PFSK-1 (cell line): ENCODE measurements around the gene MYL10.

Experiments
- FOXP2 ChIP-seq: optimal IDR thresholded peaks from 2 replicates; pipeline ENCODE3; 2011; ENCODE audit warnings: borderline replicate concordance, control low read depth, inconsistent platforms; ENCODE audit not compliant: insufficient read depth; ENCODE audit errors: extremely low read length, extremely low read depth
- POLR2AphosphoS5 ChIP-seq: IDR thresholded peaks from 2 replicates; pipeline ENCODE4 v1.6.1; 2012; ENCODE audit warnings: low read depth, mild to moderate bottlenecking, control low read depth, low read length, moderate library complexity
- SIN3A ChIP-seq: IDR thresholded peaks from 2 replicates; pipeline ENCODE4 v1.6.1; 2012; ENCODE audit warnings: mild to moderate bottlenecking, low read length, moderate library complexity, borderline replicate concordance; ENCODE audit not compliant: insufficient read depth
- TAF1 ChIP-seq: IDR thresholded peaks from 2 replicates; pipeline ENCODE4 v1.6.1; 2012; ENCODE audit warnings: low read length, control low read depth, borderline replicate concordance; ENCODE audit not compliant: insufficient read depth
- TF ChIP-seq, protein P1 (sequence below), 2 experiments: IDR thresholded peaks; 2 replicates each; pipeline versions ENCODE4 v1.6.1 to v1.8.0; 2011 to 2012; ENCODE audit warnings: low read depth in 2 of 2, low read length in 2 of 2, control low read depth in 1 of 2, inconsistent platforms in 1 of 2, mild to moderate bottlenecking in 1 of 2, moderate library complexity in 1 of 2; ENCODE audit not compliant: insufficient read depth in 1 of 2

Gene MYL10

DNA sequence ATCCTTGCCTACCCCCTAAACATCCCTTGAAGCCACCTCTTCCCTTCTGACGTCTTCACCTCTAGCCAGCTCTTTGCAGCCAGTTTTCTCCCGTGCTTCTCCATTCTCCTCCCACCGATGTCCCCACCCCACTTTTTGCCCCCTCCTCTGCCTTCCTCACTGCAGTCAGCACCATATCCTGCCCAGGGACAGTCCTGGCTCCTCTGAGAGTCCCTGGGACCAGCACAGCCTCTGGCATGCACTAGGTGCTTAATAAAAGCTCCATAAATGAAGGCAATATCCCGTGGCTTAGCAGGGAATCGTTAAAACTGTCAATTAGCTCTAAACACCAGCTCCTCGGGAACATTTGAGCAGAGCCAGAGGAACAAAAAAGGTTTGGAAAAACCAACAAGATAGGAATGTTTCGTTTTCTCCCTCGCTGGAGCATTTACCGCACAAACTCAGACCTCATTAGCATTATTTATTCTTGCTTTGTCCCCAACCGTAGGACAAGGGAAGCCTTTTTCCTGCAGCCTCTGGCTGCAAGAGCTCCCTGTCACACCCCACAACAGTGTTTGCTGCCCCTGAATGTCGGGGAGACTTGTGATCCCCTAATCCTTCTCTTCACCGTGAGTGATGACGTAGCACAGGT lies 16.1 kb downstream of the MYL10 start:
- TF ChIP-seq TAF1 (no peak), FOXP2 (no peak), POLR2AphosphoS5 (no peak), SIN3A (no peak)
- TF ChIP-seq, protein P1, sequence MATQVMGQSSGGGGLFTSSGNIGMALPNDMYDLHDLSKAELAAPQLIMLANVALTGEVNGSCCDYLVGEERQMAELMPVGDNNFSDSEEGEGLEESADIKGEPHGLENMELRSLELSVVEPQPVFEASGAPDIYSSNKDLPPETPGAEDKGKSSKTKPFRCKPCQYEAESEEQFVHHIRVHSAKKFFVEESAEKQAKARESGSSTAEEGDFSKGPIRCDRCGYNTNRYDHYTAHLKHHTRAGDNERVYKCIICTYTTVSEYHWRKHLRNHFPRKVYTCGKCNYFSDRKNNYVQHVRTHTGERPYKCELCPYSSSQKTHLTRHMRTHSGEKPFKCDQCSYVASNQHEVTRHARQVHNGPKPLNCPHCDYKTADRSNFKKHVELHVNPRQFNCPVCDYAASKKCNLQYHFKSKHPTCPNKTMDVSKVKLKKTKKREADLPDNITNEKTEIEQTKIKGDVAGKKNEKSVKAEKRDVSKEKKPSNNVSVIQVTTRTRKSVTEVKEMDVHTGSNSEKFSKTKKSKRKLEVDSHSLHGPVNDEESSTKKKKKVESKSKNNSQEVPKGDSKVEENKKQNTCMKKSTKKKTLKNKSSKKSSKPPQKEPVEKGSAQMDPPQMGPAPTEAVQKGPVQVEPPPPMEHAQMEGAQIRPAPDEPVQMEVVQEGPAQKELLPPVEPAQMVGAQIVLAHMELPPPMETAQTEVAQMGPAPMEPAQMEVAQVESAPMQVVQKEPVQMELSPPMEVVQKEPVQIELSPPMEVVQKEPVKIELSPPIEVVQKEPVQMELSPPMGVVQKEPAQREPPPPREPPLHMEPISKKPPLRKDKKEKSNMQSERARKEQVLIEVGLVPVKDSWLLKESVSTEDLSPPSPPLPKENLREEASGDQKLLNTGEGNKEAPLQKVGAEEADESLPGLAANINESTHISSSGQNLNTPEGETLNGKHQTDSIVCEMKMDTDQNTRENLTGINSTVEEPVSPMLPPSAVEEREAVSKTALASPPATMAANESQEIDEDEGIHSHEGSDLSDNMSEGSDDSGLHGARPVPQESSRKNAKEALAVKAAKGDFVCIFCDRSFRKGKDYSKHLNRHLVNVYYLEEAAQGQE (IDR thresholded peaks at IDR 0.05; ENCODE audit: insufficient read depth in 1 of 2, low read depth in 2 of 2, low read length in 2 of 2), result no peak

DNA sequence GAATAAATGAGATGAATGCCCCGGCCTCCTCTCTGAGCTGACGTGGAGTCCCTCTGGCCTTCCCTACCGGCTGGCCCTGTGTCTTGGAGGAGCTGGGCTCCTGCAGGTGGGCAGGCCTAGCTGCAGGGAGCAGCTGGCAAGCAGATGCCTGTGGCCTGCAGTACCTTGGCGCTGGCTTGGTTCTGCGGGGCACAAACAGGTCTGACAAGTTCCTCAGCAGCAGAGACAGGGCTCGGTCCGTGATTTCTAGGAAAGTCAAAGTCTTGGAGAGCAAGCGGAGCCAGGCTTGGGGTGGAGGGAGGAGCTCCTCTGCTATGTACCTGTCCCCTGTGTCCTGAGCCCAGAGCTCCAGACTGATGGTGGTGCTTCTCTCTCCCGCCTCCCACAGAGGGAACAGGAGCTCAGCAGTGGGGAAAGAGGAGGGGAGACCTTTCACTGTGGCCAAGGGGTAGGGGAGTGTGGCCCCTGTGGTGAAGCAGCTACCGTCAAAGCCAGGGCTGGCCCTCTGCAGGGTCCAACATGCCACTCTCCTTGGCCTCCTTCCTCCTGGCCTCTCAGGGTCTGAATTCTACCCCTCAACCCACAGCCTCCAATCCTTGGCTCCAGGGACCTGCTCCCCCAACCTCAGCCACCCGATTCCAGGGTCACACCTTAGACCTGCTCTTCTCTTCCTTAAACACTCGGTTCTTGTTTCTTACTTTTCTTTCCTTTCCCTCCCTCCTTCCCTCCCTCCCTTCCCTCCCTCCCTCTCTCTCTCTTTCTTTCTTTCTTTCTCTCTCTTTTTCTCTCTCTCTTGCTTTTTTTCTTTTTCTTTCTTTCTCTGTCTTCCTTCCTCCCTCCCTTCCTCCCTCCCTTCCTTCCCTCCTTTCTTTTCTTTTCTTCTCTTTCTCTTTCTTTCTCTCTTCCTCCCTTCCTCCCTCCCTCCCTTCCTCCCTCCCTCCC lies 20.1 kb downstream of the MYL10 start:
- no peak for TF ChIP-seq TAF1
- TF ChIP-seq POLR2AphosphoS5, result no peak

DNA sequence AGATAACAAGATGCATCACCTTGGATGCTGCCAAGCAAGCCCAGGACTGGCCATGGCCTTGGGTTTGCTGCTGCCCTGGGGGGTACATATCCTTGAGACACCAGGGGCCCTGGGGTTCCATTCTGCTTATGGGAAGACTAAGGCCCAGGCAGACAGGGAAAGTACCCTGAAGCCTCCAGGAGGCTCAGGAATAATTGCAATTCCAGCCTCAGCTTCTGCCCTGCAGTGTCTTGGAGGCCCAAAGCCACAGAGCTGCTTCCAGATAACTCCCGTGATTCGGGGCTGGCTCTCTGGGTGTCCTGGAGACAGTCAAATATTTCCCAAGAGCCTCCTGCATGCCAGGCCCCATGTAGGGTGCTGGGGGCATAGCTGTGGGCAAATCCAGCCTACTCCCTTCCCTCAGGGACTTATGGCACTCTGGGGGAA lies 22.6 kb downstream of the MYL10 start:
- TF ChIP-seq, protein P1 (IDR thresholded peaks at IDR 0.05; ENCODE audit: insufficient read depth in 1 of 2, low read depth in 2 of 2, low read length in 2 of 2), result no peak
- TF ChIP-seq FOXP2 (no peak), TAF1 (no peak), SIN3A (no peak), POLR2AphosphoS5 (no peak)

DNA sequence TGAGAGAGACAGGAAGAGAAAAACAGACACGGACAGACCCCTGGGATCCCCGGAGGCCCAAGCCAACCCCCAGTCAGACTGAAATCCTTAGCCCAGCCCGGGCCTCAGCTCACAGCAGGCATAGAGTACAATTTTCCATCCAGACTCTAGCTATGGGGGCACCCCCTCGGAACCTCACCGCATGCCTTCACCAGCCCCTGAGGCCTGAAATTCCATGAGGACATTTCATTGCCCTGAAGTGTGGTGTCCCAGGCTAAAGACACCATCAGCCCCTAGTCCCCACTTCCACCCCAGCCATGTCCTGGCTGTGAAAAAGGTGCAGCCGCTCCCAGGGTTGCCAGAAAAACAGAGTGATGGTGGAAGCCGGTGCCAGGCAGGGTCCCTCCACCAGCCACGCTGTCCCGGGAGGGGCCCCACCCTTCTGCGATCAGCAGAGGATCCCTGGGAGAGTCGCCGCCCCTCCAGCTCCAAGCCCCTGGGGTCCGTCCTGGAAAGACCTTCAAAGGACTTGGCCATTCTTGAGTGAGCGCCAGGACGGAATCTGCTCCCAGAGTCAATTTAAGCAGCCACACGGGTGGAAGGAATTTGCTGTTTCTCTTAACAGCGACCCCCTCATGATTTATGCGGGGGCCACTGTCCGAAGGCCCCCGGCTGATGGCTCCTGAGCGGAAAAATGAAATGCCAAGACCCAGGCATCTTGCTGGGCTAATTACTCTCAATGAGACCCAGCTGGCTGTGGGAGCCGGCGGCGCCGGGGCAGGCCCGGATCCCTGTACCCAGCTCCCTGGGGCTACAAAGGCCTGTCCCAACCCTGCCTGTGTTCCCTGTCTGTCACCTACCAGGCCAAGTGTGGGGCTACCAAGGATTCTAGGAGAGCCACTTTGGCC lies 23.2 kb downstream of the MYL10 start:
- TF ChIP-seq FOXP2, result no peak
- TF ChIP-seq, protein P1 (IDR thresholded peaks at IDR 0.05; ENCODE audit: insufficient read depth in 1 of 2, low read depth in 2 of 2, low read length in 2 of 2), result no peak
- TF ChIP-seq POLR2AphosphoS5, result no peak
- TF ChIP-seq TAF1, result no peak
- no peak for TF ChIP-seq SIN3A

DNA sequence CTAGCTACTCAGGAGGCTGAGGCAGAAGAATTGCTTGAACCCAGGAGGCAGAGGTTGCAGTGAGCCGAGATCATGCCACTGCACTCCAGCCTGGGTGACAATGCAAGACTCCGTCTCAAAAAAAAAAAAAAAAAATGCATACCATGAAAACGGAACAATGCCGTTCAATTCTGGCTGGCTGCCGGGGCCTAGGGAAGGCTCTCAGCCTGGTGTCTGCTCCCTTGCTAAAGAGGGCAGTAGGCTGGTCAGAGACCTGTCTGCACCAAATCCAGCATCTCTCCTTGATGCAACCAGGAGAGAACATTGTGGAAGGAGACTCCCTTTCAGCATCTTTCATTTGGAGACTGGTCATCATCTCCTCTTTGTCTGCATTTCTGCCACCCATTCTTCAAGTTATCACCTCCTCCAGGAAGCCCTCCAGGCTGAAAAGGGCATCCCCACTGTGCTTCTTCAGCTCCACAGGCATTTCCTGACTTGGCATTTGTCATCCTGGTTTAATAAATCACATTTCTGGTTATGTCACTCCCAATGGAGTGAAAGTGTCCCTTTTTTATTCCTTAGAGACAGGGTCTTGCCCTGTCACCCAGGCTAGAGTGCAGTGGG lies 24.7 kb downstream of the MYL10 start:
- TF ChIP-seq SIN3A (no peak), TAF1 (no peak), POLR2AphosphoS5 (no peak), FOXP2 (no peak)
- TF ChIP-seq, protein P1 (IDR thresholded peaks at IDR 0.05; ENCODE audit: insufficient read depth in 1 of 2, low read depth in 2 of 2, low read length in 2 of 2), result no peak
